Measurements from ENCODE around the gene TMEM91. TPM values are rescaled to one million over a fixed set of nuclear protein-coding genes. Genes with fewer than 3 reads are reported as not detected.

Gene TMEM91
- total RNA-seq, 1 donor from 2014 or later = 14.3 TPM

GRCh38 chr19:41350735-41351338, 25.5 kb upstream of the TMEM91 start:
- Mint-ChIP-seq H3K9me3 (ENCODE audit: low read depth) (no peaks in the 10 kb centered on the region), H3K4me1 (ENCODE audit: low read depth) (peaks cover 14% of the 10 kb centered on the region), H3K27ac (no peak overlapping the region), H3K36me3 (ENCODE audit: insufficient read depth) (no peaks in the 10 kb centered on the region), H3K27me3 (peaks cover 49% of the 10 kb centered on the region), H3K4me3 (ENCODE audit: low read depth) (peak overlapping the region; percentile 52)
- DNase-seq (ENCODE audit: low spot score, unreplicated experiment) = no peak
- no peak for TF ChIP-seq CTCF (IDR thresholded peaks at IDR 0.05; ENCODE audit: unreplicated experiment)

GRCh38 chr19:41351339-41352245, 24.7 kb upstream of the TMEM91 start:
- no peaks in the 10 kb centered on the region for H3K9me3 Mint-ChIP-seq (ENCODE audit: low read depth)
- no peaks in the 10 kb centered on the region for H3K36me3 Mint-ChIP-seq (ENCODE audit: insufficient read depth)
- peak overlapping the region; percentile 80 for H3K4me3 Mint-ChIP-seq (ENCODE audit: low read depth)
- TF ChIP-seq CTCF (IDR thresholded peaks at IDR 0.05; ENCODE audit: unreplicated experiment) = no peak
- H3K27me3 Mint-ChIP-seq = peaks cover 52% of the 10 kb centered on the region
- no peak for DNase-seq (ENCODE audit: low spot score, unreplicated experiment)
- no peak overlapping the region for H3K27ac Mint-ChIP-seq
- H3K4me1 Mint-ChIP-seq (ENCODE audit: low read depth) = peaks cover 14% of the 10 kb centered on the region

- TF ChIP-seq CTCF (IDR thresholded peaks at IDR 0.05; ENCODE audit: unreplicated experiment) = no peak
- Mint-ChIP-seq H3K4me1 (ENCODE audit: low read depth) (peaks cover 14% of the 10 kb centered on the region), H3K4me3 (ENCODE audit: low read depth) (peak overlapping the region; percentile 80), H3K36me3 (ENCODE audit: insufficient read depth) (no peaks in the 10 kb centered on the region), H3K27ac (peak overlapping the region; percentile 76), H3K27me3 (peaks cover 52% of the 10 kb centered on the region), H3K9me3 (ENCODE audit: low read depth) (no peaks in the 10 kb centered on the region)
- no peak for DNase-seq (ENCODE audit: low spot score, unreplicated experiment)
Observed at GRCh38 chr19:41352279-41352608, 24.1 kb upstream of the TMEM91 start.

GRCh38 chr19:41352609-41353465, 23.5 kb upstream of the TMEM91 start:
- Mint-ChIP-seq H3K27ac (peak overlapping the region; percentile 76), H3K36me3 (ENCODE audit: insufficient read depth) (no peaks in the 10 kb centered on the region)

More at GRCh38 chr19:41352609-41353465, 23.5 kb upstream of the TMEM91 start:
- Mint-ChIP-seq H3K4me3 (ENCODE audit: low read depth) (peak overlapping the region; percentile 80), H3K4me1 (ENCODE audit: low read depth) (peaks cover 14% of the 10 kb centered on the region), H3K27me3 (peaks cover 52% of the 10 kb centered on the region), H3K9me3 (ENCODE audit: low read depth) (no peaks in the 10 kb centered on the region)
- peak; percentile 41 for DNase-seq (ENCODE audit: low spot score, unreplicated experiment)
- TF ChIP-seq CTCF (IDR thresholded peaks at IDR 0.05; ENCODE audit: unreplicated experiment) = peak; percentile 52
